Liver (tissue), 9 donors: ENCODE results near the gene NOCT. TPM values are rescaled to one million over a fixed set of nuclear protein-coding genes. Genes with fewer than 3 reads are reported as not detected.

ENCODE experiments used
- DNase-seq: peaks from one replicate; pipeline ENCODE4 v3.0.0-alpha.2; 2017; ENCODE audit warnings: low spot score
- H3K27ac ChIP-seq, 2 donors: one replicate each; pipeline ENCODE4 v1.7.0; 2013; ENCODE audit warnings: inconsistent platforms in 2 of 2, low read length in 2 of 2, control low read depth in 1 of 2, low read depth in 1 of 2, mild to moderate bottlenecking in 1 of 2
- H3K27me3 ChIP-seq, 4 donors: one replicate each; pipeline versions ENCODE4 v1.6.1 to v1.7.0; 2013; ENCODE audit warnings: low read length in 3 of 4, inconsistent platforms in 1 of 4, mild to moderate bottlenecking in 1 of 4, moderate library complexity in 1 of 4; ENCODE audit not compliant: control insufficient read depth in 4 of 4, insufficient read depth in 4 of 4
- H3K36me3 ChIP-seq, 4 donors: one replicate each; pipeline versions ENCODE4 v1.6.1 to v1.7.0; 2013; ENCODE audit warnings: low read length in 3 of 4, mild to moderate bottlenecking in 3 of 4, low read depth in 1 of 4, moderate library complexity in 1 of 4; ENCODE audit not compliant: control insufficient read depth in 4 of 4, insufficient read depth in 3 of 4
- H3K4me1 ChIP-seq, 4 donors: one replicate each; pipeline versions ENCODE4 v1.6.1 to v1.7.0; 2013; ENCODE audit warnings: low read length in 3 of 4, mild to moderate bottlenecking in 3 of 4, moderate library complexity in 1 of 4; ENCODE audit not compliant: control insufficient read depth in 4 of 4, insufficient read depth in 4 of 4
- H3K4me3 ChIP-seq, 3 donors: one replicate each; pipeline versions ENCODE4 v1.6.1 to v1.7.0; 2013; ENCODE audit warnings: low read length in 3 of 3, control low read depth in 1 of 3, low read depth in 1 of 3, mild to moderate bottlenecking in 1 of 3
- H3K9ac ChIP-seq, 2 donors: one replicate each; pipeline ENCODE4 v1.7.0; 2013; ENCODE audit warnings: low read length in 2 of 2, mild to moderate bottlenecking in 2 of 2, moderate library complexity in 2 of 2, control low read depth in 1 of 2, low read depth in 1 of 2
- H3K9me3 ChIP-seq, 4 donors: one replicate each; pipeline versions ENCODE4 v1.6.1 to v1.7.0; 2013; ENCODE audit warnings: low read length in 3 of 4; ENCODE audit not compliant: control insufficient read depth in 4 of 4
- ATF3 ChIP-seq: IDR thresholded peaks from 2 replicates; pipeline ENCODE4 v1.6.1; 2016; ENCODE audit warnings: antibody characterized with exemption
- CTCF ChIP-seq: fragments of 150-350 bp; IDR thresholded peaks from 2 replicates; pipeline ENCODE4 v1.5.1; 2017; ENCODE audit warnings: improper control_type of control experiment, low read depth, low read length; ENCODE audit not compliant: missing input control
- EGR1 ChIP-seq, 2 donors: IDR thresholded peaks; 2 replicates each; pipeline ENCODE4 v1.6.1; 2016 to 2018; ENCODE audit warnings: antibody characterized with exemption in 2 of 2, low read depth in 2 of 2
- FOXA1 ChIP-seq: IDR thresholded peaks from 2 replicates; pipeline ENCODE4 v1.6.1; 2016; ENCODE audit warnings: antibody characterized with exemption
- FOXA2 ChIP-seq: IDR thresholded peaks from 2 replicates; pipeline ENCODE4 v1.6.1; 2016; ENCODE audit warnings: antibody characterized with exemption
- GABPA ChIP-seq, 2 donors: IDR thresholded peaks in 1 of 2; conservative IDR thresholded peaks in 1 of 2; 2 replicates each; pipeline ENCODE4 v1.6.1; 2016; ENCODE audit warnings: antibody characterized with exemption in 2 of 2, mild to moderate bottlenecking in 1 of 2, moderate library complexity in 1 of 2
- HNF4A ChIP-seq, 2 donors: conservative IDR thresholded peaks; 2 replicates each; pipeline ENCODE4 v1.6.1; 2016; ENCODE audit warnings: antibody characterized with exemption in 2 of 2, mild to moderate bottlenecking in 2 of 2
- HNF4G ChIP-seq: IDR thresholded peaks from 2 replicates; pipeline ENCODE4 v1.6.1; 2016; ENCODE audit warnings: antibody characterized with exemption
- JUND ChIP-seq, 2 donors: IDR thresholded peaks; 2 replicates each; pipeline ENCODE4 v1.6.1; 2016; ENCODE audit warnings: antibody characterized with exemption in 2 of 2
- MAX ChIP-seq: IDR thresholded peaks from 2 replicates; pipeline ENCODE4 v1.6.1; 2016; ENCODE audit warnings: antibody characterized with exemption
- NR2F2 ChIP-seq: IDR thresholded peaks from 2 replicates; pipeline ENCODE4 v1.6.1; 2016; ENCODE audit warnings: antibody characterized with exemption
- RAD21 ChIP-seq, 2 donors: IDR thresholded peaks; 2 replicates each; pipeline ENCODE4 v1.6.1; 2016; ENCODE audit warnings: antibody characterized with exemption in 2 of 2, mild to moderate bottlenecking in 2 of 2
- REST ChIP-seq: IDR thresholded peaks from 2 replicates; pipeline ENCODE4 v1.6.1; 2016; ENCODE audit warnings: antibody characterized with exemption, mild to moderate bottlenecking
- RXRA ChIP-seq, 2 donors: IDR thresholded peaks; 2 replicates each; pipeline ENCODE4 v1.6.1; 2017 to 2018; ENCODE audit warnings: antibody characterized with exemption in 2 of 2, mild to moderate bottlenecking in 1 of 2
- SP1 ChIP-seq: IDR thresholded peaks from 2 replicates; pipeline ENCODE4 v1.6.1; 2018; ENCODE audit warnings: antibody characterized with exemption, mild to moderate bottlenecking
- TAF1 ChIP-seq: conservative IDR thresholded peaks from 2 replicates; pipeline ENCODE4 v1.6.1; 2016; ENCODE audit warnings: antibody characterized with exemption, mild to moderate bottlenecking
- YY1 ChIP-seq: IDR thresholded peaks from 2 replicates; pipeline ENCODE4 v1.6.1; 2016; ENCODE audit warnings: antibody characterized with exemption, mild to moderate bottlenecking
- ZBTB33 ChIP-seq: IDR thresholded peaks from 2 replicates; pipeline ENCODE4 v1.6.1; 2016; ENCODE audit warnings: antibody characterized with exemption
- WGBS: extraction: QIAGEN DNeasy Blood & Tissue Kit; methylation state at CpG from one replicate; pipeline ENCODE4 v1.1.7; 2013; 5-methylcytosine and 5-hydroxymethylcytosine counted together
- polyA plus RNA-seq, 2 donors: library from polyadenylated mRNA; stranded (reverse) in 1 of 2; unstranded in 1 of 2; fragments of 200-250 nt in 1 of 2; fragments of >200 nt in 1 of 2; fragmentation: Nextera tagmentation in 1 of 2; extraction: Ambion mirVana in 1 of 2; gene quantifications; one replicate each; pipeline versions ENCODE4 v1.2.1 to v1.2.3, GENCODE V29; 2013 to 2015
- total RNA-seq, 2 donors: library from RNA; depleted of rRNA; stranded (reverse); fragments of >200 nt; gene quantifications; one replicate each; pipeline ENCODE4 v1.2.3, GENCODE V29; 2014
- donor health status: healthy.
- donor health status: healthy.
- donor health status: healthy.
- donor health status: healthy.
- donor health status: healthy.

Gene NOCT
- total RNA-seq (10 to 100 TPM in 1 of 2 donors, 1 to 10 TPM in 1; 5.6 to 11.9 TPM), polyA plus RNA-seq (1 to 10 TPM; 2.8 to 2.9 TPM)

- no peaks in the 10 kb centered on the region for H3K9me3 ChIP-seq
- H3K36me3 ChIP-seq, result peaks cover 0 to 1% (median 0%) of the 10 kb centered on the region in 4 donors
- no peak for TF ChIP-seq ATF3
- TF ChIP-seq REST, result peak; percentile 86
- TF ChIP-seq JUND (IDR thresholded peaks at IDR 0.05), result peak in 1 of 2 donors; percentile 59
- TF ChIP-seq SP1, result peak; percentile 64
- peak; percentile 26 for TF ChIP-seq CTCF
- peak in 1 of 2 donors; percentile 27 for TF ChIP-seq HNF4A (conservative IDR thresholded peaks at IDR 0.05)
- peak; percentile 11 for TF ChIP-seq FOXA2
- peak; percentile 92 for TF ChIP-seq TAF1
- TF ChIP-seq ZBTB33, result peak; percentile 69
- peak; percentile 20 to 67 for TF ChIP-seq EGR1 (IDR thresholded peaks at IDR 0.05; ENCODE audit: low read depth in 2 of 2)
- peak; percentile 41 for TF ChIP-seq FOXA1
- peak in 1 of 2 donors; percentile 50 for TF ChIP-seq RXRA (IDR thresholded peaks at IDR 0.05)
- TF ChIP-seq HNF4G, result no peak
- TF ChIP-seq MAX, result peak; percentile 90
- no peak for TF ChIP-seq GABPA (IDR thresholded peaks at IDR 0.05 in 1 of 2, conservative IDR thresholded peaks at IDR 0.05 in 1 of 2)
- peak; percentile 70 for TF ChIP-seq YY1
- no peak for TF ChIP-seq NR2F2
- peak in 1 of 2 donors; percentile 20 for TF ChIP-seq RAD21 (IDR thresholded peaks at IDR 0.05)
- under 1% methylated on average over 62 of the region's 62 CpGs for WGBS
- peak; percentile 90 for DNase-seq
- peak within 1 kb of the TSS; percentile 70 to 94 for H3K9ac ChIP-seq
- H3K27me3 ChIP-seq, result no peaks in the 10 kb centered on the region
- peaks cover 7 to 36% (median 27%) of the 10 kb centered on the region in 4 donors for H3K4me1 ChIP-seq
- peak within 1 kb of the TSS; percentile 64 to 92 (median 90) for H3K4me3 ChIP-seq
- H3K27ac ChIP-seq, result peak within 1 kb of the TSS; percentile 95 to 97
Observed at GRCh38 chr4:139015269-139015947, at the start of gene NOCT. Gene NOCT (plus strand): TSS chr4:139015781. CDS start chr4:139015982, 201 bp downstream.
